GM10847 (cell line): ENCODE data around the gene OTUD7B.
A peak's percentile ranks its signal among the peaks of the same experiment; 100 is the strongest.

Experiments used
- POLR2A ChIP-seq: IDR thresholded peaks from 2 replicates; pipeline ENCODE4 v1.6.1; 2011; ENCODE audit not compliant: insufficient read length; ENCODE audit errors: extremely low read depth

OTUD7B gene

GRCh38 chr1:149934356-149934755, 76.2 kb downstream of the OTUD7B start:
- TF ChIP-seq POLR2A, result no peak

GRCh38 chr1:149933208-149933607, 77.3 kb downstream of the OTUD7B start:
- no peak for TF ChIP-seq POLR2A

GRCh38 chr1:149932474-149932873, 78.1 kb downstream of the OTUD7B start:
- no peak for TF ChIP-seq POLR2A

GRCh38 chr1:149931212-149931790, 79.2 kb downstream of the OTUD7B start:
- no peak for TF ChIP-seq POLR2A

- no peak for TF ChIP-seq POLR2A
Observed at GRCh38 chr1:149929856-149930255, 80.7 kb downstream of the OTUD7B start.

- no peak for TF ChIP-seq POLR2A
Observed at GRCh38 chr1:149928401-149928724, 82.2 kb downstream of the OTUD7B start.

- peak; percentile 86 for TF ChIP-seq POLR2A
Observed at GRCh38 chr1:149927563-149928400, 82.7 kb downstream of the OTUD7B start, which contains the start of gene SF3B4. SF3B4 (minus strand) TSS chr1:149927803; CDS start chr1:149927759, 44 bp downstream.

GRCh38 chr1:149927056-149927562, 83.4 kb downstream of the OTUD7B start:
- no peak for TF ChIP-seq POLR2A

- TF ChIP-seq POLR2A, result no peak
Observed at GRCh38 chr1:149926296-149926695, 84.2 kb downstream of the OTUD7B start.

- no peak for TF ChIP-seq POLR2A
Observed at GRCh38 chr1:149925751-149926150, 84.8 kb downstream of the OTUD7B start.

- no peak for TF ChIP-seq POLR2A
Observed at GRCh38 chr1:149925345-149925744, 85.2 kb downstream of the OTUD7B start.

GRCh38 chr1:149923626-149924025, 86.9 kb downstream of the OTUD7B start:
- no peak for TF ChIP-seq POLR2A

- no peak for TF ChIP-seq POLR2A
Observed at GRCh38 chr1:149917571-149918144, 92.9 kb downstream of the OTUD7B start, which contains the start of gene SV2A. SV2A (minus strand) TSS chr1:149917844; CDS start chr1:149913840, 4,004 bp downstream.

GRCh38 chr1:149916898-149917252, 93.7 kb downstream of the OTUD7B start:
- no peak for TF ChIP-seq POLR2A

- TF ChIP-seq POLR2A, result no peak
Observed at GRCh38 chr1:149916193-149916897, 94.2 kb downstream of the OTUD7B start.

GRCh38 chr1:149915429-149916192, 94.9 kb downstream of the OTUD7B start:
- TF ChIP-seq POLR2A, result no peak
